ENCODE measurements around the gene RIT2.
A peak's percentile ranks its signal among the peaks of the same experiment; 100 is the strongest.

RIT2 gene

DNA sequence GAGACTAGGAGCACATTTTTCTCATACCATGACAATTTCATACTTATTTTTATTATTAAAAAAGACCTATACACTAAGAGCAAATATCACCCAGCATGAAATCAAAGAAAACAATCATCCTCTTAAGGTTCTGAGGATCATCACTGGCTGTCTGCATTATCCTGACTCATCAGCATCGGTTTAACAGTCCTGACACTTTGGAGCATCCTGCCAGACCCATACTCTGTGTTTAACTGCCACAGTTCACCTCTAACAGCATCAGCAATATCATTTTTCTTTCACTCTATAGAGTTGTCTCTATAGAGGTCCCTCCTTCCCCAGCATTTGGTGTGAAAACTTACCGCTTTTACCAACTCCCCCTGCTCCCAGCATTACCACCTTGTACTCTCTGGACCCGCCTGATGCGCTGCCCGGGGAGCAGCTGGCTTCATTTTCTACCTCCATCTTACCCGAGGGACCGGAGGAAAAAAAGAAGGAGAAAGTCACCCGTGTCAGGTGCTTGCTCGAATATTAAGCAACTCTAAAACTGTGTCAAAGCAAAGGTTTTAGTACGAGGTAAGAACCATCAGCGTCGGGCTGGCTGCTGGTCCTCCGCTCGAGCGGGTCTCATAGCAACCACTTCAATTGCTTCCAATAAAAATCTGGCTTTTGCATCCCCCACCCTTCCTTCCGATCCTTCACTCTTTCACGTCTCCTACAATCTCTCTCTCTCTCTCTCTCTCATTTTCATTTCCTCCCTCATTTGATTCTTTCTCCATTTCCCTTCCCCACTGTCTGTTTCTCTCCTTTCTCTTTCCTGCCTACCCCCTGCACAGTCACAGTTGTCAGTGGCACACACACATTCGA is at the start of gene RIT2:
RIT2 (minus strand) TSS at position 610 of the 846 bp plus-strand sequence.
- no peak for DNase-seq

- no peak for DNase-seq
These were observed 46.0 kb upstream of the RIT2 start for GRCh38 chr18:43161528-43161927.

DNA sequence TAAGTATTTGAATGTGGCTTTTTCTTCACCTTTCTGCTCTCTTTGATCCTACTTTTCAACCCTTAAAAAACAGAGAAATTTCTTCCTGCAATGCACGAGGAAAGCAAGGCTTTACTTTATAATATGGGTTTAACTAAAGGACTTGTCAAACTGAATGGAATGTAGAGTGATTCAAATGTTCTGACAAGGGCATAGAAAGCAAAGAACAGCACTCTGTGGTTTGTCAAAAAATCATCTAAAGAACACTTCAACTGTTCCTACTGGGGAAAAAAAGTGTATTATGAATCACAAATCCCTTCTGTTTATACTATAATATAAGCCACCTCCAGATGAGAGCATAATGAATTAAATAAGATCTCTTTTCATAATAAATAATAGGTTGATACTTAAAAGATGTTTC is 45.0 kb upstream of the RIT2 start:
- DNase-seq, result no peak

DNA sequence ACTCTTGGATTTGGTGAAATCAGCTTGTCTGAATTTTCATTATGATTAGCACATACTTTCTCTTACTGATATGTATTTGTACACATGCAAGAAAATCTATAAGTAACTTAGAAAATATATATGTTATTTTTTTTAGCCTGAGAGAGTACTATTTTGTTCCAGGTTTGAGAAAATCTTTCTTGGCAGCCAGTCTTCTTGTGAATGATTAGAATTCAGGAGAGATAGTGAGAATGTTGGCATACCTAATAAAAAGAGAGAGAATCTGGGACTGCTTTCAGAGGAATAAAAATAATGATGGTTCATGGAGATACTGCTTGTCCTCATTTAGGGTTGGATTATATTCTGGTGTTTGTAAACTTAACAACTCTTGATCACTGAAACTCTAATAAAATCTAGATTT is 44.4 kb upstream of the RIT2 start:
- DNase-seq, result no peak

GRCh38 chr18:43159086-43159770 is 43.7 kb upstream of the RIT2 start:
- peak; percentile 85 for DNase-seq

GRCh38 chr18:43158381-43158780 is 42.9 kb upstream of the RIT2 start:
- peak; percentile 16 for DNase-seq

DNA sequence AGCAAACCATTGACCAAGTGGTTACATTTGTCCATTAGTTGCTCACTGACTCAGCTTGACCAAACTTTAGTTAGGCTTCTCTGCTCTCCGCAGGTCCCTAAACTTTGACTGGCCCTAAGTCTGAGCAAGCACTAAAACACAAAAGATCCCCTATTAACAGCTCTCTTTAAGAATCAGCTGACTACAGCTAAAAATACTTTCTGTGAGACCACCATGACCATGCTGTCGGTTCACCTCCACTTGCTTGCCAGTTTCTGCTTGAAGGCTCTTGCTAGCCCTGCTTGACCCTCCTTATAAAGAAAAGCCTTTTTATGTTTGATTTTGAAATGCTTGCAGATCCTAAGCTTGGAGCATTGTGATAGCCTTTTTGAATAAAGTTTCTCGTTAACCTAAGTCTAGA is 40.4 kb upstream of the RIT2 start:
- DNase-seq, result no peak

GRCh38 chr18:43148231-43148630 is 32.7 kb upstream of the RIT2 start:
- no peak for DNase-seq

DNA sequence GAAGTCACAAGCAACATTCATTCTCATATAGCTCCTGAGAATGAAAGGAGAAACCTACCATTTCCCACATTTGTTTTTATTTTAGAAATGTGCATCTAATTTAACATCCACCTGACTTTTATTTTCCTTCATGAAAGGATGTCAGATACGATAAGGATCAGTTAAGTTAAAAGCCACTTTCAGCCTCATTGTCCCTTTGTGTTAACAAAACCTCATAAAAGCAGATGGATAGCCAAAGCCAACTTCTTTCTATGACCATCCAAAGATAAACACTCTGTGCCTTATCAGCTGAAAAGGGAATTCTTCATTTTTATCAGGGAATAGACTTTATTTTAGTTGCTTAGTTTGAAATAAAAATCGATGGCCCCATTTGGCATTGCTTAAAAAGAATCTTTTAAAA is 25.7 kb upstream of the RIT2 start:
- no peak for DNase-seq

DNA sequence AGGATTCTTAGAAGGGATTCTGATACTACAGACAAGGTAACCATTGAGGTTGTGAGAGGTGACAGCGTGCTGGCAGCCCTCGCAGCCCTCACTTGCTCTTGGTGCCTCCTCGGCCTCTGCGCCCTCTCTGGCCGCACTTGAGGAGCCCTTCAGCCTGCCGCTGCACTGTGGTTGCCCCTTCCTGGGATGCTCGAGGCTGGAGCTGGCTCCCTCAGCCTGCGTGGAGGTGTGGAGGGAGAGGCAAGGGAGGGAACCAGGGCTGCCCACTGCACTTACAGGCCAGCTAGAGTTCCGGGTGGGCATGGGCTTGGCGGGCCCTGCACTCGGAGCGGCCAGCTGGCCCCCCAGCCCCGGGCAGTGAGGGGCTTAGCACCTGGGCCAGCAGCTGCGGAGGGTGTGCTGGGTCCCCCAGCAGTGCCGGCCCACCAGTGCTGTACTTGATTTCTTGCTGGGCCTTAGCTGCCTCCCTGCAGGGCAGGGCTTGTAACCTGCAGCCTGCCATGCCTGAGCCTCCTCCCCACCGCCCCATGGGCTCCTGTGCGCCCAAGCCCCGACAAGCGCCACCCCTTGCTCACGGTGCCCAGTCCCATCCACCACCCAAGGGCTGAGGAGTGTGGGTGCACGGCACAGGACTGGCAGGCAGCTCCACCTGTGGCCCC is 23.9 kb upstream of the RIT2 start:
- no peak for DNase-seq

DNA sequence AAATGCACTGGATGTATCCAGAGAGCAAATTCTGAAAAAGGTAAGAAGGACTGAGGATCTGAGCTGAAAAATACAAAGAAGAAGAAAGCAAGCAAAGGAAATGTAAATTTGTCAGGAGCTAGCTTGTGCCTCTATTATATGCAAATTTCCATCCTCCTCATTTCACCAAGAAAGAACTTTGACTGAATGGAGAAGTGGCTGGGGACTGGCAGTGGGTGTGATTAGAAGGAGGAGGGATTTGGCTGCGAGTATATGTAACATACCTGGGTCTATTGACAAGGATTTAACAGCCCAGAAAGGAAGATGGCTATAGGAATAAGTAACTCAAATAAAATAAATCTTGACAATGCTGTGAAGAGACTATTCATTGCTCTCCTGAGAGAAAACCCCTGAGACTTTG is 19.4 kb upstream of the RIT2 start:
- no peak for DNase-seq

GRCh38 chr18:43130716-43131260 is 15.3 kb upstream of the RIT2 start:
- peak; percentile 67 for DNase-seq

DNA sequence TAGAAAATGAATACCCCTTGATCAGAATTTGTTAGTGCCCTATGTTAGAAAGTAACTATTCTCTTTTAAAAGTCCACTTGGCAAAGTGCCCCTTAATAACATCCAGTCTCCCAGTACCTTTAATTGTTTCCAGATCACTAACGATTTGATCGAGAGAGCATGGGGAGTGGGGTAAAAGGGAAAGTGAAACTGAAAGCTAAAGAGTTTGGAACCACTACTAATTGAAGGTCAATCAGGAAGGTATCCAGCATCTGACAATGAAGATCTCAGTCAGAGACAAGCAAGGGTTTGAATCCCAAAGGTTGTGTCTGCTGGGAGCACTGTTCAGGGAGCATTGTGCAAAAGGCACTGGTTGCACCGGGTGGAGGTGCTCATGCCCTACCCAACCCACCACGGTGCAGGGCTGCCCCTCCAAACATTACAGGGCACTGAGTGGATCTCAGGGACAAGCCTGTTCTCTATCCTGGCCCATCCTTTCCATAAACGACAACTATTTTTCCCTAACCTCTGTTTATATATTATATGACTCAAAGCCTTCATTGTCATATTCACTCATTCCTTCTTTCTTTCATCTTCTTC is 14.6 kb upstream of the RIT2 start:
- DNase-seq, result no peak

DNA sequence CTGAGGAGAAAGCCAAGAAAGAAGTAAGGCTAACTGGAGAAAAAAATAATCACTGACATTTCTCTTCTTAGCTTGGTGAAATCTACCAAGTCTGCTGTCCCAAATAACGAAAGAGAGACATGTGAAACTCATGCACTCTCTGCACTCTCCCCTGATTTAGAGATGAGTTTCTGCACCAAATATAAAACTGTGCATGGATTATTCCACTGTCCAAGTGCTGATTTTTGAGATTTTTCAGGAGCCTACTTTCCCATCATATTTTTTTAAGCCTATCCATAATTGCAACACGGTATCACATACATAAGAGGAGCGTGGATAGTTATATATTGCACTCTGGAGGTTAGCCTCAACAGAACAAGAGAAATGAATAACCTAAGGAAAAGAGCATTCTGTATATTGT is 10.0 kb upstream of the RIT2 start:
- DNase-seq, result no peak

GRCh38 chr18:43122955-43123354 is 7.5 kb upstream of the RIT2 start:
- DNase-seq, result no peak

DNA sequence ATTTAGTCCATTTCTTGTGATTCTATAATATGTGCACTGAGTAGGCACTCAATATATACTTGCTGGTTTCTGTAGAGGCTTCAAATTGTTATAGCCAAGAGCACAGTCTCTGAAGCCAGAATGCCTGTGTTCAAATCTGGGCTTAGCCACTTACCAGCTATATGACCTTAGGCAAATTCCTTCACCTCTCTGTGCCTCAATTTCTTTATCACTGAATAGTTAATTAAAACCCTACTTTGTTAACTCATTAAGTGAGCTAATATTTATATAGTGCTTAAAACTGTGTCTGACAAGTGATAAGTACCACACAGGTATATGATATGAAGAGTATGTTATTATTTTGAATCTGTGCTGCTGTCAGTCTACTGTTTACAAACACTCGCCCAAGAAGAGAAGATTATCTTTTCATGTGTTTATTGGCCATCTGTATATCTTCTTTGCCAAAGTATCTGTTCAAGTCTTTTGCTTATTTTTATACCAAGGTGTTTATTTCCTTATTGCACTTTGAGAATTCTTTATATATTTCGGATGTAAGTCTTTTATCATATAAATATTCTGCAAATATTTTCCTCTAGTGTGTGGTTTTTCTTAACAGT is 1.3 kb upstream of the RIT2 start:
- DNase-seq, result no peak

GRCh38 chr18:43113220-43113895 is 2.1 kb downstream of the RIT2 start:
- DNase-seq, result no peak

GRCh38 chr18:43108882-43109281 is 6.6 kb downstream of the RIT2 start:
- peak; percentile 53 for DNase-seq

DNA sequence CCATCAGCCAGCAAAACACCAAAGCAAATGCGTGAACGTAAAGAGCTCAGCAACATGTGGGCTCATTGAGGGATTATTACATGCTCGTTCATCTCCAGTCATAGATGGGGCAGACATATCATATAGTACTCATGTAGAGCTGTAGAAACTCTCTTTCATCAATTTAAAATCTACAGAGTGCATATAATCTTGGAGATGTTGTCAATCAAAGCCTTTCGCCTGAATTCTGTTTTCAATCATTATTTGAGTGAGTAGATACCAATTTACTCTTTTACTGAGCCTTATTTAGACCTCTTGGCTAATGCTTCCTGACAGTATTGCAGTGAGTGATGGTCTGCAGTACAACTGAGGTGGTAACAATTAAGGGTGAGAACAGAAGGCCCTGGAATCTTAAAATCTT is 7.0 kb downstream of the RIT2 start:
- no peak for DNase-seq

DNA sequence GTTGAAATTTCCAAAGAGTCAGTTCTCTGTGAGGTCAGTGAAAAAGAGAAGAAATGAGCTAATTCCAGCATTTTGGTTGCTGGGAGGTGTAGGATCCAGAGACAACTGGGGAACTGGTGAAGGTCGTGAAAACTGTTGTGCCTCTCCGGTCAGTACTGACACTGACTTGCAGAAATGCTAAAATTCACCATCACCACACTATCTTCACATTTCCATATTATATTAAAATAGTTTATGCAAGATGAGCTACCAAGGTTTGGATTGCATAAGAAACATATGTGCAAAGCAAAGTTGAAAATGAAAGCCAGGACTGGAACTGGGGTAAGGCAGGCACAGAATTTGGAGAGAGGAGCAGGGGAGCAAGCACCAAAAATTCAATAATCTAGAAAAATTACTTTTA is 21.8 kb downstream of the RIT2 start:
- DNase-seq, result no peak

DNA sequence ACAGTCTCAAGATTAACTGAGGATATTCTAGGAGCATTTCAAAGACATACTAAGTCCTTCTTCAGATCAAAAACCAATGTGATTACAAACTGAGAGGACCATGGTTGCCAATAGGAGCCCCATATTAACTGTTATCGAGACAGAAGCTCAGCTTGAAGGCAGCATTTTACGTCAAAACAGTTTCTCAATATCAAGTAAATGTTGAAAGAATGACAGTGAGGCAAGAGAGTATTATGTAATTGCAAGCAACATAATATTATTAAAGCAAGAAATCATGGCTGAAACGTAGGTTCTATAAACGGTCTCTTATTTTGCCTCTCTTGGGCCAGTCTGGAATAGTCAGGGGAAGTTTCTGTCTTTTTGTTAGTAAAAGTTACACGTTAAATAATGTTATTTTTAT is 22.9 kb downstream of the RIT2 start:
- DNase-seq, result no peak

GRCh38 chr18:43081396-43081795 is 34.1 kb downstream of the RIT2 start:
- DNase-seq, result no peak
